ENCODE results near the gene MAML1.

Gene MAML1

DNA sequence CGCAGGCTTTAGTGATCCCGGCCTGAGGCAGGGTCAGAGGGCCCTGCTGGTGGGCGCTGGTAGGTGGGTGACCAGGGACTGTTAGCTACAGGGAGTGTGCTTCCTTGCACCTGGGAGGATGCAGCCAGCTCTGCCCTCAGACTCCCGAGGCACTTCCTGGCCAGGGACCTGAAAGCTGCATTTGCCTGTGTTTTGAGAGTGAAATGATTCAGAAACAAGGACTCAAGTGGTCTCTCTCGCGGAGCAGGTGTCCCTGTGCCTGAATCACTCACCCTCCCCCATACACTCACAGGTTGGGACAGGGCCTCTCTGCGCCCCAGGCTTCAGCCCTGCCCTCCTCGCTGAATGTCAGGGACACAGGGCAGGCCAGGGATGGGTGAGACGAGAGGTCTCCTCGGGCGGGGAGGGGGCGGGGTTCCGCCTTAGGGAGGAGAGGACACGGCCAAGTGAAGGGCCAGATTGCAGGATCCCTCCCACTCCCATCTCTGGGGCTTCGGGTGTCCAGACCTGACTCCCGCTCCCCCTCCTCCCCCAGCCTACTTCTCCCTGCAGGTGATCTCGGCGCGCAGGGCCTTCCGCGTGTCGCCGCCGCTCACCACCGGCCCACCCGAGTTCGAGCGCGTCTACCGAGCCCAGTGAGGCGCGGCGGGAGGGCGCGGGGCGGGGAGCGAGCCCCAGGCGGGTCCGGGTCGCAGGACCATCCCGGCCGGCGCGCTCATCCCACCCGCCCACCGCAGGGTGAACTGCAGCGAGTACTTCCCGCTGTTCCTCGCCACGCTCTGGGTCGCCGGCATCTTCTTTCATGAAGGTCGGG, 62.6 kb downstream of the MAML1 start:
- no peak for DNase-seq (ENCODE audit: low spot score)

DNA sequence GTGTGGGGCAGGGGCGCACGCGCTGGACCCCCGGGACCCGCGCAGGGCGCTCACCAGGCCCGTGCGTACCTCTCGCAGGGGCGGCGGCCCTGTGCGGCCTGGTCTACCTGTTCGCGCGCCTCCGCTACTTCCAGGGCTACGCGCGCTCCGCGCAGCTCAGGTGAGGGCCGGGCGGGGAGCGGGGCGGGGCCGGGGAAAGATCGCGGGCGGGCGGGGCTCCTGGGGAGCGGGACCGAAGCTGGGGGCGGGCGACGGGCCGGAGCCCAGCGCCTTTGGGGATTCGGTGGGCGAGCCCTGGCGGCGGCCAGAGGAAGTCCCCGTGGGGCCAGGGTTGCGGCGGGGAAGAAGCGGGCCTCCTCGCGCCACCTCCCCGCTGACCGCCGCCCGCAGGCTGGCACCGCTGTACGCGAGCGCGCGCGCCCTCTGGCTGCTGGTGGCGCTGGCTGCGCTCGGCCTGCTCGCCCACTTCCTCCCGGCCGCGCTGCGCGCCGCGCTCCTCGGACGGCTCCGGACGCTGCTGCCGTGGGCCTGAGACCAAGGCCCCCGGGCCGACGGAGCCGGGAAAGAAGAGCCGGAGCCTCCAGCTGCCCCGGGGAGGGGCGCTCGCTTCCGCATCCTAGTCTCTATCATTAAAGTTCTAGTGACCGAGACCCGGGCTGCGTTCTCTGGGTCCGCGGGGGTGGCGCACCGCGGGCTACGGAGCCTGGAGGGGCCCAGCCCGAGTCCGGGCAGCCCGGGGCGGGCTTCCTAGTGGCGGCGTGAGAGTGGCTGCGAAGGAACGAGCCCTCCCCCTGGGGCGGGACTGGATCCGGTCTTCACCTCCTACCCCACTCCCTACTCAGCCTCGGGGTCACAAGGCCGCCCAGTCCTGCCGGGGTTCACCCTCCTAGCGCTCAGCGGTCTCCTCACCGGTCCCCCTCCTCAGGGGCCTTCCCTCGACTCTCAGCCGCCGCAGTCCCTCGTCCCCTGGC, 63.5 kb downstream of the MAML1 start:
- peak; percentile 85 for DNase-seq (ENCODE audit: low spot score)

DNA sequence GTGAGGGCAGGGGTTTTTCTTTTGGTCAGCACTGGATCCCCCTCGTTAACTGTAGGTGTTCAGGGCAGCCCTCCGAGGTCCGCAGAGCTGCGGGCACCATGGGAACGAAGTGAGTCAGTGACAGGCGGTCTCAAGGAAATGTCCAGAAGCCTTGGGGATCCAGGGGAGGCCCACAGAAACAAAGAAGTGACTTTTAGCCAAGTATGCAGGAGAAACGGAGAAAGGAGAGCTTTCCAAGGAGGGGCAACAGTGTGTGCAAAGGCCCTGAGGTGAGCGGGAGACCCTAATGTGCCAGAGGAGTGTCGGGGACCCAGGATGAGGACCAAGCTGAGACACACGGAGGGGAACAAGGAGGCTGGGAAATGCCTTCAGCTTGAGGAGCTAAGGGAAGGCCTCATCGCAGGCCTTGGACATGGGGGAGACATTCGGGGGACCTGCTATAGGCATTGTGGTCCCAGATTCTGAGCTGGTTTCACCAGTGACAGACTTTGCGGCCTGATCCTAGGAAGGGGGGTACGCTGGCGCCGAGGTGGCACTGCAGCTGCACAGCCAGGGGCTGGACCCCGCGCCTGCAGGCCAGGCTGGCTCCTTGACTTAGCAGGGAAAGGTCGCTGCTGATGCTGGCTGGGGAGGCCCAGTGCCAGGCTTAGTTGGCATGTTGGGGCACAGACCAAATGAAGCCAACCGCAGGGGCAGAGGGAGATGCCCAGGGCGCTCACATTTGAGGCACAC, 64.4 kb downstream of the MAML1 start:
- no peak for DNase-seq (ENCODE audit: low spot score)

DNA sequence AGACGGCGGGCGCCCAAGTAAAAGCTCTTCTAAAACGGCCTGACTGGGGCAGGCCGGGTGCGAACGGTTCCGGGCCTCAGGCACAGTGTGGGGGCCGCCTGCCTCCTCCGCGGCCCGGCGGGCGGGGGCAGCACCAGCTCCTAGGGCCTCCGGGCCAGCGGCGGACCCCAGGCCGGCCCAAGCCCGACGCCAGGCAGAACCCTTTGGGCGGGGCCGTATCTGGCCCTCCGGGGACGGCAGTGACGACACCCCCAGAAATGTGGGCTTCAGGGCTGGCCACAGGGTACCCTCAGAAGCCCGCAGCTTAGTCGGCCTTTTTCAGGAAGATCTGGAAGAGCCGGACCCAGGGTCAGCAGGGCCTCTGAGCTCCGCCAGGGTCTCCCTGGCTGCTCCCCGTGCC, 65.1 kb downstream of the MAML1 start:
- DNase-seq (ENCODE audit: low spot score) = no peak

DNA sequence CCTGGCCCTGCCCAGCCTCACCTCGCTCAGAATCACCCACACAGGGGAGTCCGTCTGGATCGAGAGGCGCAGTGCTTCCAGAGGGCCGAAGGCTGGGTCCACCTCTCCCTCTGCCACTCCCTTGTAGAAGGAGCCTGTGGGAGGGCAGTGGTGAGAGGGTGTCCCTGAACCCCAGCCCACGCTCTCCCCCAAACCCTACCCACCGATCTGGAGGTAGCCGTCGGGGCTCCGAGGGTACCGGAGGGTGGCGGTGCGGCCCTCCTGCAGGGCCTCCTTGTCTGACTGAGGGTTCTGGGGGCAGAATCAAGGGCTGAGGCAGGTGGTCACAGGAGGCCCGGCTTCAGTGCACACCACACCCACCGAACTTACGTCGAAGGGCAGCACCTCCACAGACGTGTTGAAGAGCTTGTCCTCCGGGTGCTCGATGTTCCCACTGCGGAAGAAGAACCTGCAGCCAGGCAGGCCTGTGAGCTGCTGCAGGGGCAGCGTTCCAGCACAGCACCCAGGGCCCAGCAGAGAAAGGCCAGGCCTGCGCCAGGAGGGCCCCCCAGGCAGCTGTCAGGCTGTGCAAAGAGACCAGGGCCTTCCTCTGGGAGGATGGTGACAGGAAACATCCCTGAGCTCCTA, 65.6 kb downstream of the MAML1 start:
- DNase-seq (ENCODE audit: low spot score) = no peak

DNA sequence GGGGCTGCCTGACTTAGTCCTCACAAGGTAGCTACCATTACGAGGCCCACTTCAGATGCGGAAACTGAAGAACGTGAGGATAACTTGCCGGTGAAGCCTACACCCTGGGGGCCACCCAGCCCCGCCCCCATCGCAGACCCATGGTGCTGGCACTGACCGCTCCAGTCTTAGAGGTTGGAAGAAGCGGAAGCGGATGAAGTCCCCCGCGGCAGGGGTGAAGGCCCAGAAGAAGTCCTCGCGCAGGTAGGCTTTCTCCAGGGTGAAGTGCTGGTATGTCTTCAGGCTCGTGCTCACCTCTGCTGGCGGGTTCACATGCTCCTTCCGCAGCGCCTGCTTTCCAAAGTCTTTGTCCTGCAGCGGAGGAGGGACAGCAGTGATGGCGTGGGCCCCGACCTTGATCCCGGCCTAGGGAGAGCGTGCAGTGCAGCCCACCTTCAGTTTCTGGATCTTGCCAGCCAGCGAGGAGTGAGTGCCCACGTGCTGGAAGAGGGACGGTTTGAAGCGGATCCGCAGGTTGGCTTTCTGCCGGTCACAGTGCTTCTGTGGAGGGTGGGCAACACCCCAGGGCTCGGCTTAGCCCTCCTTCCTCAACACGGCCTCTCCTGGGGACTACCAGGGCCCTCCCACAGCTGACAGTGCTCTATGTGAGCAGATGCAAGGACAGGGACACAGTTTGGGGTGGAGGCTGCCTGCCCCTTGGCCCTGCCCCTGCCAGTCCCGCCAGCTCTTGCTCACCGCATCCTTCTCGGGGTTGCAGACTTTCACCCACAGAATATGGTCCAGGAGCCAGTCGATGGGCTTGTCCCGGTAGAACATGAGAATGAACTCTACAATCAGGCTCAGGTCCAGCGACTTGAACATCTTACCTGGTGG, 66.4 kb downstream of the MAML1 start:
- DNase-seq (ENCODE audit: low spot score) = no peak

DNA sequence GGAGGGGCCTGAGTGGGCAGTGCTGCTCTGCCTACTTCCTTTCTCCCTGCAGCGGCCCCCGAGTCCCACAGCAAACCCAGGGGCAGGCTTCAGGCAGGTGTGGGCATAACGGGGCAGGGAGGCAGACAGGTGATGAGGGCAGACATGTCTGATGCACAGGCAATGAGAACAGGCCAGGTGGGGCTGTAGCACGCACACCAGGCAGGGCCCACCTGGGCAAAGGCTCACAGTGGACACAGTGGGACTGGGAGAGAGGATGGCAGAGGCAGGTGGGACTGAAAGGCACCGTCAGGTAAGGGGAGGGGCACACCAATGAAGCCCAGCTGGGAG, 67.0 kb downstream of the MAML1 start:
- DNase-seq (ENCODE audit: low spot score) = no peak

DNA sequence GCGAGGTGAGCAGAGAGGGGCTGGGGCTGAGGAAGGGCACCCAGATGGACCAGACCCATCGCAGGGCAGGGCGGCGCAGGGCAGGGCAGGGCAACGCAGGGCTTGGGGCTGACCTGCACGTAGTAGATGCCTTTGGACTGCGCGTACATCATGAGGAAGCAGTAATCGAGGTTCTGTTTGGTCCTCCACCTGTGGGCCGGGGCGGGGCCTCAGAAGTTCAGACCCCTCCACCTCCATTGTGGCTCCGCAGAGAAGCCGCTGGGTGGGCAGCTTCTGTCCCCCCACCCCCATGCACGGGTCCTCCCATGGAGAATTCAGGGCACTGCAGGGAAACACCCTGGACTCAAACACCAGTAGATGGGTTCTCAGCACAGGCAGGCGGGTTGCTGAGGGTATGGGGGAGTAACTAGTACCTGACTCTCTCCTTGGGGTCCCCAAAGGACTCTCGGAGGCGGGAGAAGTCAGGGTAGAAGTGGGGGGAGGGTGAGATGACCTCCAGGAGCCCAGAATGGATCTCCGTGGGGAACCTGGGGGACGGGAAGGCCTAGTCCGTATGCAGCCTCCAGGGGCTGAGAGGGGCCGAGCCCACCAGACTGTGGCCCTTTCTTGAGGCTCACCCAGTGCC, 67.6 kb downstream of the MAML1 start:
- no peak for DNase-seq (ENCODE audit: low spot score)

DNA sequence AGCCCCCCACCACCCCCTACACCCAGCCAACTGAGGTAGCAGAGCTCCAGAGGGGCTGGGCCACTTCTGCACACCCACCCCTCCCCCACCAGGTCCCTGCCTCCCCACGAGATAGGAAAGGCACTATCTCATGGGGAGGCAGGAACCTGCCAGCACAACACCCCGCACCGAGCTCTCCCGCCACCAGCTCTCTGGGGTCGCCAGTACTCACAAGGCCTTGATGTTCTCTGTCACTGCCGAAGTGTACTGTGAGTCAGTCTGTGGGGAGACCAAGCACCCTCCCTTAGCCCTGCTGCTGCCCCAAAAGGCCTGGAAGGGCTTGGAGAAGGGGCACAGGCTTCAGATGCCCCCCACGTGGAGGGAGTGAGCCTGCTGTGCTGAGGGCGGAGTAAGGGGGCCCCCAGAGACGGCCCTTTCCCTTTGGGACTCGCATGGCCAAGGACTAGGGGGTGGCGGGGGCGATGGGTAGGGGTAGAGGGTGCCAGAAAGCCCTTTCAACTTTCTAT, 68.1 kb downstream of the MAML1 start:
- DNase-seq (ENCODE audit: low spot score) = no peak

DNA sequence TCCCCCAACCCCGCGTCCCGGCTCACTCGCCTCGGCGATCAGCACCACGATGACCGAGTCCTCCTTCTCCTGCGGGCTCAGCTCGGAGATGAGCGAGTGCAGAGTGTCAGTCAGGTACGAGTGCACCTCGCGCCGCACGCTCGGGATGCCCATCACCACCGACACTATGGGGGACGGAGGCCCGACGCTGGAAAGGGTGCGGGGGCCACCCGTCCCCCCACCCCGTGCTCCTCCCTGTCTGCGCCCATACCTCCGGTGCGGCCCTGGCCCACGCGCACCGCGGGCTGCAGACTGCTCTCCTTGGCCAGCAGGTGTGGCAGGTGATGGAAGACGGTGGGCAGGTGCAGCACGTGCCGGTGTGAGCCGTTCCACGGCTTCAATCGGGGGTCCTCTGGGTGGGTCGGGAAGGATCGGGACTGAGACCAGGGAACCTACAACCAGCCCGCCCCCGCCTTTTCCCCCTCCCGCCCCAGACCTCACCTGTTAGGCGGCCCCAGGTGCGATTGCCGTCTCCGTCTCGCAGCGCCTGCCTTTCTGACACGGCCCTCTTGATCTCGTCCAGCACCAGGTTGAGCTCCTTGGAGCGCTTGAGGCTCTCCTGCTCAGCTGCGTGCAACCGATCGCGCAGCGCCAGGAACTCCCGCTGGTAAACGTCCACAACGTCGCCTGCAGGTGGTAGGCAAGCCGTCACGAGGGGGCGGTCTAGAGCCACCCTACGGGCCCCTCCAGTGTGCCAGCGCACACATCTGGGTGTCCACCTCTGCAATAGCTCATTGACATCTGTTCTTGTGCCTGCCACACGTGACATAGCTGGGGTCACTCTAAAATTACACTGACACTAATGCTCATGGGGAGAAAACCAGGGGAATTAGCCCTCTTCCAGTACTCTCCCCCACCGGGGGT, 68.9 kb downstream of the MAML1 start:
- DNase-seq (ENCODE audit: low spot score) = peak; percentile 81

DNA sequence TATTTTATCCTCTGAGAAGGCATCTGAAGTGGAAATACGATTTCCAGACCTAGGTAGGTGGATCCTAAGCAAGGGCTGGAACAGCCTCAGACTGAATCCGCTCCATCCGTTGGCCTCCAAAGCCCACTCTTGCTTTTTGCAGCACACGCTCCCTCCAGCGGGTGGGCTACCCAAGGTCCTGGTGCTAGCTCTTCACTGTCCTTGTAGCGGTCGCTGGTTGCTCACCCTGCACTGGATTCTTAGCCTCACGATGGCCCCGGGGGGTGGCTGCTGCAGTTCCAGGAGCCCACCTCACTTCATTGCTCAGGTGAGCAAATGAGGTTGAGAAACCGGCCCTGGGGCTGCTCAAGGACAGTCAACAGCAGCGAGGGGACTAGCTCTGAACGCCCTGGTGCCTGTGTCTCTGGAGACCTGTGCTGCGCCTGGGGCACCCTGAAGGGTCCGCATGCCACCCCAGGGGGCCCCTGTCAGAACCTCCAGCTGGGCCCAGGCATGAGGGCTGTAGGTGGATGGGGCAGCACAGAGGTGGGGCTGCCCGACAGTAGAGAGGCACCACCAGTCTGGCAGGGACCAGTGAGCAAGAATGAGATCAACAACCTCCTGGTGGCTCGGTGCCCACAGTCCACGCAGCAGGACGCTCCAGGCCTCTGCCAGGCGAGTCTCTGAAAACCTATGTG, 69.7 kb downstream of the MAML1 start:
- DNase-seq (ENCODE audit: low spot score) = no peak

DNA sequence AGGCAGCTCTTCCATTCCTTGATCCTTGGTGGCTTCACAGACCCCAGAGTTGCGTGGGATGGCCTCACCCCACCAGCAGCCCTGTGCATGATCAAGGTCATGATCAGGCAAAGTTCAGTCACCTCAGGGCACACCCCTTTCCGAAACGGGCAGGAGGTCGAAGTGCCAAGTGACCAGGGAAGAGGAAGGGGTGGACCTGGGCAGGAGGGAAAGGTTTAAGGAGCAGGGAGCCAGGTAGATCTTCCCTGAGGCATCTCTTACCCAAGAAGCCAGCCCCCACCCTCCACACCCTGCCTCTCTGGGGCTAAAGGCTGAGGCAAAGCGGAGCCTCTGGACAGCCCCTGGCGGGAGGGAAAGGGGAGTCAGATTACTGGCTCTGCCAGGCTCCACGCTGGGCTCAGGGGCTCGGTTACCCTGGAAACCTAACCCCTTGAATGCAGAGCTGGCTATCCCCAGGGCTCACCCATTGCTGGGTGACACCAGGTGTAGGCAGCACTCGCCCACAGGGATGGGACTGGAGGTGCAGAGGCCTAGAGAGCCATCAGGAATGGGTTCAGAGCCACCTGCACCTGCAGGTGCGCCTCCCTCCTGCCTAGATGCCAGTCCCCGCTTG, 70.4 kb downstream of the MAML1 start:
- DNase-seq (ENCODE audit: low spot score) = no peak

DNA sequence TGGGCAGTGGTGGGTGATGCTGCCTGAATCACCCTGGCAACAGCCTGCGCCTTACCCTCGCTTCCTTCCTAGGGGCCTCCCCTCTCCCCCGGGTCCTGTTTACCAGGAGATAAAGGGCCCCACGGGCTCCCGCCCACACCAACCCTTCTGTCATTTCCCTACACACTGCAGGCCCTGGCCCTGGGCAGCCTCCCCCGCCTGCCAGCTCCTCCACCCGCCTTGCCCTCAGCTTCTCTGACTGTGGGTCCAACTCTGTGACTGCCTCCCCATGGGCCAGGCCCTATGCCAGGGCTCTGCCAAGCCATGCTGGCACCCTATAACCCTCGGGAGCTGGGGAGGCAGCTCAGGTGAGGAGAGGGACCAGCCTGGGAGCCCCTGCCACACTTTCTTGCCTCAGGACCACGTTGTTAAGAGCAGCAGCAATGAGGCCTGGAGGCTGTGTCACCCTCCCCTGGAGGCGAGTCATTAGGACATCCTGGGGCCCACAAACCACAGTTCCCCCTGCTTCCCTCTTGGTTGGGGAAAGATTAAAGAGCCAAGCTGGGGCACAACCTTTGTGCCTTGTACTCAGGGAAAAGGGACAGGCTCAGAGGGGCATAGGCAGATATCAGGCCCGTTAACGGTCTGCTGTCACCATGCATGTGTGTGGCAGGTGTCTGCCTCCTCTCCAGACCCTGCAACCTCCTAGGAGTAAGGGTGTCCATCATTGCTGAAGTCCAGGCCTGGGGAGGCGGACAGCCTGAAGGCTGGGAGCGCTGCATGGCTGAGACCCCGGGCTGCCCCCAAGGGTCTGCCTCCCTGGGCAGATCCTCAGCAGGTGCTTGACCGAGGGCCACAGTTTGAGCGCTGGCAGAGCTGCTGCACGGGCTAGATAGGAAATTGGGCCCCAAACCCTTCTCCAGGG, 71.3 kb downstream of the MAML1 start:
- DNase-seq (ENCODE audit: low spot score) = no peak

DNA sequence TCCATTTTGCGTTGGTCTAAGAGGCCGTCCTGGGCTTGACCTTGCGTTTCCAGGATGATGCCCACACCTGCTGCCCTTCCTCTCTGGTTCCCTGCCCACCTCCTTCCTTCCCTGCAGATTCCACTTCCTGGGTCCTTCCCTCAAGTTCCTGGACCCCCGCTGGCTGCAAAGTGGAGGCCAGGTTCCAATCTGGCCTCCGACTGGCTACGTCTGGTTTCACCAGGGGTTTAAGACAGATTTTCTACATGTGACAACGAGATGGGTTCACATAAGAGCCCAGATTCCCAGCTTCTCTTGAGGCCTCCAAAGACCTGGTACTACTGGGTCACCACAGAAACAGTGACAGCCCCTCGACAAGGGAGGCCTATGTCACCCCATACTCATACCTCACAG, 71.9 kb downstream of the MAML1 start:
- DNase-seq (ENCODE audit: low spot score) = no peak

DNA sequence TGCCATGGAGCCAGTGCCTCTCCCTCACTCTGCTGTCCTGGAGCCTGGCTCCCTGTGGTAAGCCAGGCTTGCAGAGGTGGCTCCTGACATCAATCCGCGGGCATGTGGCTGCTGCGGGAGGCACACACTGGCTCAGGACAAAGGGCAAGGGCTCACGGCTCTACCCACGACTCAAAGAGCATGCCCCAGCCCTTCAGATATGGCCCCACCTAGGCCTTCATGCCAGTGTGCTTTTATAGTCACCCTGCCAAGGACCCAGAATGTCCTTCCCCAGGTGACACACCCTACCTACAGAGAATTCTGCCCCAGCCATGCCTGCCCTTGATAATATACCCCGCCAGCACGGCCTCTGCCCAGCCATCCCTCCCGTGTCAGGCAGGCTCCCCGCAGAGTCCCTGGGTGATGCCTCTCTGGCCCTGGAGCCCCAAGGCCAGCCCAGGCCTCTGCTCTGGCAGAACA, 72.5 kb downstream of the MAML1 start:
- DNase-seq (ENCODE audit: low spot score) = no peak

DNA sequence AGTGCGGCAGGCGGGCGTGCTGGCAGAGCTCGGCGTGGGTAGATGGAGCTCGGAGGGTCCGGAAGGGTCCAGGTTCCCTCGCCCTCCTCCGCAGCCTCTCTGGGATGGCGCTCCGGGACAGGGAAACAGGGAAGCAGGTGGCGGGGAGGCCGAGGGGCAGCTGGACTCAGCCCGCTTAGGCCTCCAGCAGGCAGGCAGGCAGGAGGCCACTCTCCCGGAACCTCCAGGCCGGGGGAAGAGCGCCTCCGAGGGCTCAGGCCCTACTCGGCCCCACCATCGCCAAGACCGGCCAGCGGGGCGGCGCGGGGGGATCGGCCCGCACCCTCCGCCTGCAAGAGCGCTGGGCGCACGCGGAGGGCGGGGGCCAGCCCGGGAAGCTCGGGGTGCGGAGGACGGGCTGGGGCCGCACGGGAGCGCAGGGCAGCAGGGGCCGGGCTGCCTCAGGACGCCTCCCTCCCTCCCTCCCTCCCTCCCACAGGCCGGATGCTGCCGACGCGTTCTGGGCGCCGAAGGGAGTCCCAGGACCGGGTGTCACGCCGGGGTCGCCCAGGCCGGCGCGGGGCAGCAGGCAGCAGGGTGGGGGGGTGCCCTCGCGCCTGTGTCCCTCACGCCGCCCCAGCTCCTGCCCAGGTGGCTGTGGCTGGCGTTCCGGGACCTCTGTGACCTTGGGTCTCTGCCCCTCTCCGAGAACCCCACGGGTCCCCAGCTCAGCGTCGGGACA, 73.1 kb downstream of the MAML1 start:
- no peak for DNase-seq (ENCODE audit: low spot score)

Data from left forelimb (tissue), 1 donor.